Transverse colon (tissue), 4 donors: ENCODE measurements around the gene GAB2.

ENCODE experiments used
- CTCF ChIP-seq, 5 experiments: fragments of 200-600 bp in 3 of 5; fragments of 450-650 bp in 2 of 5; sonication (generic) in 3 of 5; IDR thresholded peaks; 1 replicate in 2 of 5; 2 replicates in 3 of 5; pipeline ENCODE4 v1.5.1; 2016 to 2017; ENCODE audit warnings: antibody characterized with exemption in 5 of 5, inconsistent platforms in 3 of 5, mild to moderate bottlenecking in 2 of 5, moderate library complexity in 1 of 5
- EP300 ChIP-seq: sonication (generic); formaldehyde crosslinking; IDR thresholded peaks from one replicate; pipeline ENCODE4 v1.6.1; 2017; ENCODE audit warnings: antibody characterized with exemption, low read depth
- POLR2A ChIP-seq: fragments of 450-650 bp; IDR thresholded peaks from one replicate; pipeline ENCODE4 v1.6.1; 2016; ENCODE audit warnings: antibody characterized with exemption, mild to moderate bottlenecking, moderate library complexity
- POLR2AphosphoS5 ChIP-seq, 3 donors: sonication (generic); formaldehyde crosslinking; IDR thresholded peaks; one replicate each; pipeline ENCODE4 v1.6.1; 2016; ENCODE audit warnings: antibody characterized with exemption in 3 of 3

GRCh38 chr11:78261367-78261766, 156.3 kb downstream of the GAB2 start:
- no peak for TF ChIP-seq CTCF (IDR thresholded peaks at IDR 0.05)
- no peak for TF ChIP-seq EP300
- TF ChIP-seq POLR2AphosphoS5 (IDR thresholded peaks at IDR 0.05), result no peak
- TF ChIP-seq POLR2A, result no peak
